Suprapubic skin (tissue), 4 donors: ENCODE results near the gene DENND2A. TPM values are rescaled to one million over a fixed set of nuclear protein-coding genes. Genes with fewer than 3 reads are reported as not detected.

ENCODE experiments used
- DNase-seq, 2 donors: peaks; one replicate each; pipeline ENCODE4 v3.0.0-alpha.2; 2019; ENCODE audit warnings: low spot score in 2 of 2
- H3K27ac ChIP-seq: fragments of 200-600 bp; sonication (generic); one replicate; pipeline ENCODE4 v1.5.1; 2019
- H3K27me3 ChIP-seq: fragments of 200-600 bp; sonication (generic); one replicate; pipeline ENCODE4 v1.5.1; 2019
- H3K36me3 ChIP-seq: fragments of 200-600 bp; sonication (generic); one replicate; pipeline ENCODE4 v1.5.1; 2019
- H3K4me1 ChIP-seq: fragments of 200-600 bp; sonication (generic); one replicate; pipeline ENCODE4 v1.5.1; 2019
- H3K4me3 ChIP-seq: fragments of 200-600 bp; sonication (generic); one replicate; pipeline ENCODE4 v1.5.1; 2019; ENCODE audit warnings: mild to moderate bottlenecking
- H3K9me3 ChIP-seq: fragments of 200-600 bp; sonication (generic); one replicate; pipeline ENCODE4 v1.5.1; 2019
- EP300 ChIP-seq: sonication (generic); formaldehyde crosslinking; IDR thresholded peaks from one replicate; pipeline ENCODE4 v1.6.1; 2017; ENCODE audit warnings: antibody characterized with exemption
- POLR2A ChIP-seq, 2 donors: fragments of 450-650 bp; IDR thresholded peaks; one replicate each; pipeline ENCODE4 v1.6.1; 2017; ENCODE audit warnings: antibody characterized with exemption in 2 of 2, mild to moderate bottlenecking in 2 of 2, moderate library complexity in 2 of 2
- POLR2AphosphoS5 ChIP-seq, 3 donors: sonication (generic); formaldehyde crosslinking; IDR thresholded peaks; one replicate each; pipeline ENCODE4 v1.6.1; 2017; ENCODE audit warnings: antibody characterized with exemption in 3 of 3
- WGBS: methylation state at CpG from one replicate; pipeline ENCODE4 v1.1.5; 2018; 5-methylcytosine and 5-hydroxymethylcytosine counted together
- total RNA-seq, 4 donors: library from RNA; depleted of rRNA; stranded (reverse); fragments of >200 nt; gene quantifications; one replicate each; pipeline ENCODE4 v1.1.0, GENCODE V29; 2016
- TF ChIP-seq, protein P1 (sequence below), 2 donors: fragments of 200-600 bp in 1 of 2; fragments of 450-650 bp in 1 of 2; sonication (generic) in 1 of 2; IDR thresholded peaks; one replicate each; pipeline ENCODE4 v1.5.1; 2016 to 2019; ENCODE audit warnings: antibody characterized with exemption in 2 of 2, mild to moderate bottlenecking in 1 of 2, moderate library complexity in 1 of 2

DENND2A gene
- total RNA-seq, result 1 to 10 TPM in 3 of 4 donors, under 1 TPM in 1; 0.99 to 5.1 (median 2.2) TPM

DNA sequence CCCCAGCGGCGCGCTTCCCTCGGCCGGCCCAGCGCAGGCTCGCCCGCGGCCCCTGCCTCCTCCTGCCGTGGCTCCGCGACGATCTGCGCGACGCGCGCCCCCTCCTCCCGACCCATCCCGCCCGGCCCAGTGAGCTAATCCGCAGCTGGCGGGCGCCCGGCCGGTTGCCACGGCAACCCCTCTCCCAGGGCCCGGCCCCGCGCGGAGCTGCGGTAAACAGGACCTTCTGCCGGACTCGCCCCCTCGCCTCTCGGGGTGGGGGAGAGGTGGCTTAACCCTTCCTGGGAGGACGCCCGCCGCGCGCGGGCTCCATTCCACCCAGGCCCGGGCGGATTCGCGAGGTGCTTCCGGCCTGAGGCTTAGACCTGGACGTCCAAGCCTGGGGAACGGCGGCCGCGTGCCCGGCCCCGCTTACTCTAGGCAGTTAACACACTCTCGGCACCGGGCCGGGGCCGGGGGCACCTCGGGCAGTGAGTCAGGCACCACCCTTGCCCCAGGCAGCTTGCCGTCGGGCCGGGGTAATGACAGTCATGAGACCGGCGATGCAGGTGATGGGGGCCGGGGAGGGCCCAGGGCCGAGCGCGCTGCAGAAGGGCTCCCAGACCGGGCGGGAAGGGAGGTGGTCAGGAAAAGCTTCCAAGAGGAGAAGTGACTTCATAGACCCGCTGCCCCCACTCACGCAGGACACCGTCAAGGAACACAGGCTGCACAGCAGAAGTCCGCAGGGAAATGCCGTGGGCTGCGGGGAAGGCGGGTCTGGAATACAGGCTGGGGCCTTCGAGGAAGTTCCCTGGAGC lies at the start of gene DENND2A:
TSS of gene DENND2A (minus strand) at position 87 of the 797 bp plus-strand sequence. CDS start 38,416 bp downstream, outside the sequence.
- WGBS, result 19% methylated on average over 30 of the region's 78 CpGs
- peaks cover 32% of the 10 kb centered on the region for H3K4me1 ChIP-seq
- peak within 1 kb of the TSS; percentile 85 for H3K27ac ChIP-seq
- TF ChIP-seq, protein P1, sequence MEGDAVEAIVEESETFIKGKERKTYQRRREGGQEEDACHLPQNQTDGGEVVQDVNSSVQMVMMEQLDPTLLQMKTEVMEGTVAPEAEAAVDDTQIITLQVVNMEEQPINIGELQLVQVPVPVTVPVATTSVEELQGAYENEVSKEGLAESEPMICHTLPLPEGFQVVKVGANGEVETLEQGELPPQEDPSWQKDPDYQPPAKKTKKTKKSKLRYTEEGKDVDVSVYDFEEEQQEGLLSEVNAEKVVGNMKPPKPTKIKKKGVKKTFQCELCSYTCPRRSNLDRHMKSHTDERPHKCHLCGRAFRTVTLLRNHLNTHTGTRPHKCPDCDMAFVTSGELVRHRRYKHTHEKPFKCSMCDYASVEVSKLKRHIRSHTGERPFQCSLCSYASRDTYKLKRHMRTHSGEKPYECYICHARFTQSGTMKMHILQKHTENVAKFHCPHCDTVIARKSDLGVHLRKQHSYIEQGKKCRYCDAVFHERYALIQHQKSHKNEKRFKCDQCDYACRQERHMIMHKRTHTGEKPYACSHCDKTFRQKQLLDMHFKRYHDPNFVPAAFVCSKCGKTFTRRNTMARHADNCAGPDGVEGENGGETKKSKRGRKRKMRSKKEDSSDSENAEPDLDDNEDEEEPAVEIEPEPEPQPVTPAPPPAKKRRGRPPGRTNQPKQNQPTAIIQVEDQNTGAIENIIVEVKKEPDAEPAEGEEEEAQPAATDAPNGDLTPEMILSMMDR (IDR thresholded peaks at IDR 0.05), result no peak
- peak in 1 of 3 donors; percentile 14 for TF ChIP-seq POLR2AphosphoS5 (IDR thresholded peaks at IDR 0.05)
- TF ChIP-seq POLR2A (IDR thresholded peaks at IDR 0.05), result peak in 1 of 2 donors; percentile 60
- TF ChIP-seq EP300, result no peak
- H3K4me3 ChIP-seq, result peak within 1 kb of the TSS; percentile 69
- H3K27me3 ChIP-seq, result peaks cover 34% of the 10 kb centered on the region
- H3K36me3 ChIP-seq, result no peaks in the 10 kb centered on the region
- peak; percentile 82 to 83 for DNase-seq
- no peaks in the 10 kb centered on the region for H3K9me3 ChIP-seq

DNA sequence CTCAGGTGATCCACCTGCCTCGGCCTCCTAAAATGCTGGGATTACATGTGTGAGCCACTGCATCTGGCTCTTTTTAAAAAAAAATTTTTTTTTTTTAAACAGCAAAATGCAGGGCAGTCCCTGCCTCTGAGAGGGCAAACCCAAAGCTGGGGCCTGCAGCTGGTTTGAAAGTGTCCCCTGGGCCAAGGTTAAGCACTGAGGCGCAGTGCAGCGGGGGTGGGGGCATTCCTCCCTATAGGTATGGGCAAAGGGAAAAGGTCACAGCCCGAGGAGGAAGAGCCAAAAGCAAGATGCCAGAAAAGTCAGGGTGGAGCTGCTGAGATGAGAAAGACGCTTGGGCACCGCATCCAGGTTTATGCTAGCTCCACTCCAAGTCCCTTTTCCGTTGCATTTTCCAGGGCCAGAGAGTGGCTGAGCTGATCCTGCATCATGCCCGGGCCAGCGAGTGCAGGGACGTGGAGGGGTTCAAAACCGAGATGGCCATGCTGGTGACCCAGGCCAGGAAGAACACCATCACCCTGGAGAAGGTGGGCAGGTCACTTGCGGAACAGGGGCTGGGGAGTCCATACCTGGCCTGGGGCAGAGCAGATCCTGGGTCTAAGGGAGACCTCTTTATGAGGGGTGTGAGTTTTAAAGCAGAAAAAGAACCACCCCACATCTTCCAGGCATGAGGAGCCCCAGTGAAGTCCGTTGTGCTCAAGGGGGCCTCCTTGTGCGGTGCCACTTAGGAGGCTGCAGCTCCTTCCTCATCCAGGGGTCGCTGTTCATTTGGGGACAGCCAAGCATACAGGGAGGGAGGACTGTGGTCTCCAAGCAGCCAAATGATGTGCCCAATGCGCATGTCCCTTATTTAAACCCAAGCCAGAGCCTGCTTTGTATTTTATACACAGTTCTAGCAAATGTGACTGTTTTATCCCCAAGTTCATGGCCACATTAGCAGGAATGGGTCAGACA lies 48.9 kb upstream of the DENND2A start:
- Histone ChIP-seq H3K27me3 (no peaks in the 10 kb centered on the region), H3K4me3 (no peak overlapping the region), H3K36me3 (peaks cover 77% of the 10 kb centered on the region), H3K9me3 (no peaks in the 10 kb centered on the region), H3K27ac (no peak overlapping the region), H3K4me1 (no peaks in the 10 kb centered on the region)
- 92% methylated on average over 16 of the region's 16 CpGs for WGBS
- peak in 1 of 2 donors; percentile 77 for DNase-seq
- TF ChIP-seq EP300 (no peak), POLR2AphosphoS5 (IDR thresholded peaks at IDR 0.05) (no peak), POLR2A (IDR thresholded peaks at IDR 0.05) (no peak)
- TF ChIP-seq, protein P1 (IDR thresholded peaks at IDR 0.05), result no peak

GRCh38 chr7:140688341-140688740 lies 47.7 kb upstream of the DENND2A start:
- H3K4me3 ChIP-seq, result no peak overlapping the region
- no peaks in the 10 kb centered on the region for H3K4me1 ChIP-seq
- H3K27ac ChIP-seq, result no peak overlapping the region
- H3K9me3 ChIP-seq, result no peaks in the 10 kb centered on the region
- 93% methylated on average over 6 of the region's 6 CpGs for WGBS
- DNase-seq, result no peak
- TF ChIP-seq POLR2AphosphoS5 (IDR thresholded peaks at IDR 0.05) (no peak), POLR2A (IDR thresholded peaks at IDR 0.05) (no peak), EP300 (no peak)
- TF ChIP-seq, protein P1 (IDR thresholded peaks at IDR 0.05), result no peak
- H3K36me3 ChIP-seq, result peaks cover 86% of the 10 kb centered on the region
- no peaks in the 10 kb centered on the region for H3K27me3 ChIP-seq

- Histone ChIP-seq H3K9me3 (no peaks in the 10 kb centered on the region), H3K27me3 (no peaks in the 10 kb centered on the region), H3K4me3 (no peak overlapping the region), H3K36me3 (peaks cover 87% of the 10 kb centered on the region), H3K4me1 (no peaks in the 10 kb centered on the region), H3K27ac (no peak overlapping the region)
- 98% methylated on average over 11 of the region's 11 CpGs for WGBS
- peak in 1 of 2 donors; percentile 60 for DNase-seq
- TF ChIP-seq POLR2AphosphoS5 (IDR thresholded peaks at IDR 0.05) (no peak), EP300 (no peak), POLR2A (IDR thresholded peaks at IDR 0.05) (no peak)
- TF ChIP-seq, protein P1 (IDR thresholded peaks at IDR 0.05), result no peak
Measured at GRCh38 chr7:140686921-140687320, 46.3 kb upstream of the DENND2A start.
